ENCODE results near the gene GRWD1. TPM values are rescaled to one million over a fixed set of nuclear protein-coding genes. Genes with fewer than 3 reads are reported as not detected.
A peak's percentile ranks its signal among the peaks of the same experiment; 100 is the strongest.

Gene GRWD1
- total and polyA plus RNA-seq, 10 of the 15 experiments (the other 5 are each of a cell fraction or from before 2014, with no cell fraction given), result 1.4 to 103 (median 30.7) TPM

GRCh38 chr19:48419158-48419920, 26.4 kb upstream of the GRWD1 start (continued):
- TF ChIP-seq E4F1 (IDR thresholded peaks at IDR 0.05; ENCODE audit: borderline replicate concordance, partially characterized antibody) (no peak), RAD21 (IDR thresholded peaks at IDR 0.05; ENCODE audit: insufficient read depth, low read depth, low read length) (no peak), KDM1A (IDR thresholded peaks at IDR 0.05; ENCODE audit: borderline replicate concordance) (no peak), SP1 (IDR thresholded peaks at IDR 0.05; ENCODE audit: low read depth, low read length) (peak; percentile 24), NRF1 (conservative IDR thresholded peaks at IDR 0.05; ENCODE audit: low read depth, low read length) (no peak), ZZZ3 (IDR thresholded peaks at IDR 0.05; ENCODE audit: control insufficient read depth, insufficient read length, low read depth) (no peak), KLF5 (IDR thresholded peaks at IDR 0.05; ENCODE audit: partially characterized antibody) (peak; percentile 58), CREB1 (IDR thresholded peaks at IDR 0.05; ENCODE audit: low read depth) (peak; percentile 72), HCFC1 (IDR thresholded peaks at IDR 0.05; ENCODE audit: low read length) (peak; percentile 99), IKZF1 (conservative IDR thresholded peaks at IDR 0.05) (peak; percentile 96), ATF3 (IDR thresholded peaks at IDR 0.05; ENCODE audit: borderline replicate concordance, extremely low read depth, low read depth, low read length) (peak; percentile 63; the same call in 1 of the 2 replicates), STAT3 (IDR thresholded peaks at IDR 0.05; ENCODE audit: low read depth, low read length) (no peak), SUPT20H (IDR thresholded peaks at IDR 0.05; ENCODE audit: borderline replicate concordance, control insufficient read depth, low read depth, low read length) (no peak), SMAD5 (IDR thresholded peaks at IDR 0.05; ENCODE audit: low read depth) (no peak), SIN3A (IDR thresholded peaks at IDR 0.05; ENCODE audit: low read depth, low read length) (no peak), ATF2 (IDR thresholded peaks at IDR 0.05; ENCODE audit: low read length) (no peak), EGR1 (IDR thresholded peaks at IDR 0.05; ENCODE audit: borderline replicate concordance in 1 of 2, low read depth in 2 of 2, low read length in 2 of 2) (peak in 1 of 2 experiments; percentile 47; a peak in 1 of 3 replicates), LARP7 (IDR thresholded peaks at IDR 0.05) (peak; percentile 66; the same call in 1 of the 2 replicates), SPI1 (IDR thresholded peaks at IDR 0.05; ENCODE audit: borderline replicate concordance, insufficient read depth, low read depth, low read length) (peak; percentile 9; the same call in 1 of the 2 replicates)
- TF ChIP-seq, protein P1, sequence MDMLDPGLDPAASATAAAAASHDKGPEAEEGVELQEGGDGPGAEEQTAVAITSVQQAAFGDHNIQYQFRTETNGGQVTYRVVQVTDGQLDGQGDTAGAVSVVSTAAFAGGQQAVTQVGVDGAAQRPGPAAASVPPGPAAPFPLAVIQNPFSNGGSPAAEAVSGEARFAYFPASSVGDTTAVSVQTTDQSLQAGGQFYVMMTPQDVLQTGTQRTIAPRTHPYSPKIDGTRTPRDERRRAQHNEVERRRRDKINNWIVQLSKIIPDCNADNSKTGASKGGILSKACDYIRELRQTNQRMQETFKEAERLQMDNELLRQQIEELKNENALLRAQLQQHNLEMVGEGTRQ (IDR thresholded peaks at IDR 0.05; ENCODE audit: borderline replicate concordance, low read depth, low read length), result no peak; the same call in 1 of the 2 replicates
- TF ChIP-seq, protein P2, sequence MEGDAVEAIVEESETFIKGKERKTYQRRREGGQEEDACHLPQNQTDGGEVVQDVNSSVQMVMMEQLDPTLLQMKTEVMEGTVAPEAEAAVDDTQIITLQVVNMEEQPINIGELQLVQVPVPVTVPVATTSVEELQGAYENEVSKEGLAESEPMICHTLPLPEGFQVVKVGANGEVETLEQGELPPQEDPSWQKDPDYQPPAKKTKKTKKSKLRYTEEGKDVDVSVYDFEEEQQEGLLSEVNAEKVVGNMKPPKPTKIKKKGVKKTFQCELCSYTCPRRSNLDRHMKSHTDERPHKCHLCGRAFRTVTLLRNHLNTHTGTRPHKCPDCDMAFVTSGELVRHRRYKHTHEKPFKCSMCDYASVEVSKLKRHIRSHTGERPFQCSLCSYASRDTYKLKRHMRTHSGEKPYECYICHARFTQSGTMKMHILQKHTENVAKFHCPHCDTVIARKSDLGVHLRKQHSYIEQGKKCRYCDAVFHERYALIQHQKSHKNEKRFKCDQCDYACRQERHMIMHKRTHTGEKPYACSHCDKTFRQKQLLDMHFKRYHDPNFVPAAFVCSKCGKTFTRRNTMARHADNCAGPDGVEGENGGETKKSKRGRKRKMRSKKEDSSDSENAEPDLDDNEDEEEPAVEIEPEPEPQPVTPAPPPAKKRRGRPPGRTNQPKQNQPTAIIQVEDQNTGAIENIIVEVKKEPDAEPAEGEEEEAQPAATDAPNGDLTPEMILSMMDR (IDR thresholded peaks at IDR 0.05 in 2 of 3, conservative IDR thresholded peaks at IDR 0.05 in 1 of 3; ENCODE audit: control insufficient read depth in 2 of 3, extremely low read depth in 1 of 3, insufficient read depth in 1 of 3, low read depth in 3 of 3, low read length in 3 of 3), result no peak

Data from GM12878 (cell line).